HepG2 (cell line): ENCODE results near the gene LRSAM1. TPM values are rescaled to one million over a fixed set of nuclear protein-coding genes. Genes with fewer than 3 reads are reported as not detected.

Source experiments
- CBFB ChIP-seq: sonication (generic); formaldehyde crosslinking; IDR thresholded peaks from 2 replicates; pipeline ENCODE4 v1.4.0; 2020; ENCODE audit warnings: missing genetic modification reagents
- CREB3 ChIP-seq: sonication (generic); formaldehyde crosslinking; IDR thresholded peaks from 2 replicates; pipeline ENCODE4 v1.5.0; 2020; ENCODE audit warnings: missing genetic modification reagents
- ELF1 ChIP-seq: sonication (generic); formaldehyde crosslinking; IDR thresholded peaks from 2 replicates; pipeline ENCODE4 v1.4.0; 2020; ENCODE audit warnings: missing genetic modification reagents
- HMG20B ChIP-seq: conservative IDR thresholded peaks from 2 replicates; pipeline ENCODE4 v1.6.1; 2016; ENCODE audit warnings: missing genetic modification reagents, missing compliant biosample characterization
- HOXA7 ChIP-seq: sonication (generic); formaldehyde crosslinking; IDR thresholded peaks from 2 replicates; pipeline ENCODE4 v1.8.1; 2022; ENCODE audit warnings: mild to moderate bottlenecking, missing genetic modification reagents, moderate library complexity
- IRX3 ChIP-seq: sonication (generic); formaldehyde crosslinking; IDR thresholded peaks from 2 replicates; pipeline ENCODE4 v1.8.1; 2023; ENCODE audit warnings: mild to moderate bottlenecking, low read depth, missing genetic modification reagents, borderline replicate concordance
- MAF1 ChIP-seq: sonication (generic); formaldehyde crosslinking; IDR thresholded peaks from 2 replicates; pipeline ENCODE4 v1.5.0; 2020; ENCODE audit warnings: missing genetic modification reagents, borderline replicate concordance
- MATR3 ChIP-seq: sonication (generic); formaldehyde crosslinking; IDR thresholded peaks from 2 replicates; pipeline ENCODE4 v1.4.0; 2020; ENCODE audit warnings: missing genetic modification reagents
- MEIS1 ChIP-seq: sonication (generic); formaldehyde crosslinking; IDR thresholded peaks from 2 replicates; pipeline ENCODE4 v1.9.0; 2021; ENCODE audit warnings: mild to moderate bottlenecking, missing genetic modification reagents, moderate library complexity, borderline replicate concordance
- MZF1 ChIP-seq: sonication (generic); formaldehyde crosslinking; IDR thresholded peaks from 2 replicates; pipeline ENCODE4 v1.8.1; 2023; ENCODE audit warnings: mild to moderate bottlenecking, missing genetic modification reagents, borderline replicate concordance
- NR2F2 ChIP-seq: IDR thresholded peaks from 2 replicates; pipeline ENCODE4 v1.6.1; 2012; ENCODE audit warnings: low read depth, inconsistent platforms, borderline replicate concordance
- SOX13 ChIP-seq, 3 experiments: fragments of 450-650 bp in 1 of 3; sonication (generic) in 1 of 3; formaldehyde crosslinking in 1 of 3; IDR thresholded peaks in 2 of 3; conservative IDR thresholded peaks in 1 of 3; 2 replicates each; pipeline versions ENCODE4 v1.5.0 to v1.6.1; 2016 to 2020; ENCODE audit warnings: antibody characterized with exemption in 1 of 3, mild to moderate bottlenecking in 1 of 3, missing compliant biosample characterization in 1 of 3, missing genetic modification reagents in 1 of 3, moderate library complexity in 1 of 3
- SOX6 ChIP-seq, 2 experiments: fragments of 450-650 bp in 1 of 2; sonication (generic) in 1 of 2; formaldehyde crosslinking in 1 of 2; IDR thresholded peaks; 2 replicates each; pipeline versions ENCODE4 v1.4.0 to v1.6.1; 2017 to 2020; ENCODE audit warnings: antibody characterized with exemption in 1 of 2, mild to moderate bottlenecking in 1 of 2, missing genetic modification reagents in 1 of 2
- SP2 ChIP-seq: sonication (generic); formaldehyde crosslinking; IDR thresholded peaks from 2 replicates; pipeline ENCODE4 v1.5.1; 2020; ENCODE audit warnings: mild to moderate bottlenecking, missing genetic modification reagents
- TBP ChIP-seq: sonication (generic); formaldehyde crosslinking; IDR thresholded peaks from 2 replicates; pipeline ENCODE4 v1.5.0; 2020; ENCODE audit warnings: missing genetic modification reagents
- ZBTB3 ChIP-seq: sonication (generic); formaldehyde crosslinking; IDR thresholded peaks from 2 replicates; pipeline ENCODE4 v1.4.0; 2020; ENCODE audit warnings: low read depth, mild to moderate bottlenecking, moderate library complexity, missing genetic modification reagents, borderline replicate concordance
- ZNF124 ChIP-seq: sonication (generic); formaldehyde crosslinking; IDR thresholded peaks from 2 replicates; pipeline ENCODE4 v1.4.0; 2020; ENCODE audit warnings: missing genetic modification reagents
- ZNF264 ChIP-seq: sonication (generic); formaldehyde crosslinking; IDR thresholded peaks from 2 replicates; pipeline ENCODE4 v1.4.0; 2020; ENCODE audit warnings: missing genetic modification reagents
- ZNF512 ChIP-seq: sonication (generic); formaldehyde crosslinking; IDR thresholded peaks from 2 replicates; pipeline ENCODE4 v1.4.0; 2020; ENCODE audit warnings: mild to moderate bottlenecking, missing genetic modification reagents
- ZNF788 ChIP-seq: sonication (generic); formaldehyde crosslinking; IDR thresholded peaks from 2 replicates; pipeline ENCODE4 v1.5.0; 2020; ENCODE audit warnings: mild to moderate bottlenecking, missing genetic modification reagents, borderline replicate concordance
- ZNF792 ChIP-seq: IDR thresholded peaks from 2 replicates; pipeline ENCODE4 v1.6.1; 2016
- ZNF879 ChIP-seq: sonication (generic); formaldehyde crosslinking; IDR thresholded peaks from 2 replicates; pipeline ENCODE4 v1.8.1; 2023; ENCODE audit warnings: missing genetic modification reagents
- polyA plus RNA-seq, 8 experiments: library from polyadenylated mRNA; depleted of rRNA in 3 of 8; stranded (reverse) in 7 of 8; unstranded in 1 of 8; fragments of >200 nt; fragmentation: Illumina TruSeq in 4 of 8; extraction: Trizol in 4 of 8; gene quantifications; 2 replicates each; pipeline versions ENCODE4 v1.2.1 to v1.2.3, GENCODE V29; 2011 to 2016; ENCODE audit warnings: low read depth in 4 of 8, missing spikeins in 1 of 8, mixed read lengths in 1 of 8; ENCODE audit not compliant: insufficient read depth in 1 of 8
- total RNA-seq, 5 experiments: library from RNA; depleted of rRNA; stranded (reverse); fragments of >200 nt; fragmentation: Illumina TruSeq; extraction: Trizol; gene quantifications; 2 replicates each; pipeline ENCODE4 v1.2.3, GENCODE V29; 2016; ENCODE audit warnings: low read depth in 1 of 5
- TF ChIP-seq, protein P1 (sequence below): sonication (generic); formaldehyde crosslinking; IDR thresholded peaks from 2 replicates; pipeline ENCODE4 v1.9.0; 2021; ENCODE audit warnings: missing genetic modification reagents, borderline replicate concordance
- TF ChIP-seq, protein P2 (sequence below): sonication (generic); formaldehyde crosslinking; conservative IDR thresholded peaks from 2 replicates; pipeline ENCODE4 v1.4.0; 2020; ENCODE audit warnings: missing genetic modification reagents

LRSAM1 gene
- total and polyA plus RNA-seq, 2 of the 13 experiments (the other 11 are each of a cell fraction or from before 2014, with no cell fraction given), result 8.7 to 10.2 TPM

DNA sequence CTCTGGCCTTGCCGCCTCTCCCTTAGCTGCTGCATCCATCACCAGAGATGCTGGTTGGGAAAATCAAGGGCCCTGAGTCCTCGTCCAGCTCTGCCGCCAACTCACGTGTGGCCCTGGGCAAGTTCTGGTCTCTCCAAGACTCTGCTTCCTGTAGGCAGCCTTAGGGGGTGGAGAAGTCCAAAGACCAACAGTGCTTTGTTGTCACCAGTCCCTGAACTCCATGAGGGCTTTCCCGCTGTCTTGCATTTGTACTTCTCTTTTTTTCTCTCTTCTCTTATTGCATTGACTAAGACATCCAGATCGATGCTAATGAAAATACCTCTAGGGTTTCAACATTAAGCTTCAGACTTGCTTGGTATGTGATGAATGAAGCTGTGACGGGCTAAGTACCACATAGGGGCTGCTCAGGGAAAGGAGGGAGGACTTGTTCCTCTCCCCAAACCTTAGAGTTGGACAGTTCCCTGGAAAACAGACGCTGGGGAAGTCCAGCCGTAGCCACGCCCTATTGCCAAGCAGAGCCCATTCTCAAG, 97.1 kb downstream of the LRSAM1 start (continued):
- TF ChIP-seq, protein P1, sequence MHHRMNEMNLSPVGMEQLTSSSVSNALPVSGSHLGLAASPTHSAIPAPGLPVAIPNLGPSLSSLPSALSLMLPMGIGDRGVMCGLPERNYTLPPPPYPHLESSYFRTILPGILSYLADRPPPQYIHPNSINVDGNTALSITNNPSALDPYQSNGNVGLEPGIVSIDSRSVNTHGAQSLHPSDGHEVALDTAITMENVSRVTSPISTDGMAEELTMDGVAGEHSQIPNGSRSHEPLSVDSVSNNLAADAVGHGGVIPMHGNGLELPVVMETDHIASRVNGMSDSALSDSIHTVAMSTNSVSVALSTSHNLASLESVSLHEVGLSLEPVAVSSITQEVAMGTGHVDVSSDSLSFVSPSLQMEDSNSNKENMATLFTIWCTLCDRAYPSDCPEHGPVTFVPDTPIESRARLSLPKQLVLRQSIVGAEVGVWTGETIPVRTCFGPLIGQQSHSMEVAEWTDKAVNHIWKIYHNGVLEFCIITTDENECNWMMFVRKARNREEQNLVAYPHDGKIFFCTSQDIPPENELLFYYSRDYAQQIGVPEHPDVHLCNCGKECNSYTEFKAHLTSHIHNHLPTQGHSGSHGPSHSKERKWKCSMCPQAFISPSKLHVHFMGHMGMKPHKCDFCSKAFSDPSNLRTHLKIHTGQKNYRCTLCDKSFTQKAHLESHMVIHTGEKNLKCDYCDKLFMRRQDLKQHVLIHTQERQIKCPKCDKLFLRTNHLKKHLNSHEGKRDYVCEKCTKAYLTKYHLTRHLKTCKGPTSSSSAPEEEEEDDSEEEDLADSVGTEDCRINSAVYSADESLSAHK, result no peak
- TF ChIP-seq HOXA7 (CRISPR knock-in tag), result no peak
- no peak for TF ChIP-seq ZNF264 (CRISPR knock-in tag)
- peak; percentile 25; the same call in 1 of the 2 replicates for TF ChIP-seq ZNF788 (CRISPR knock-in tag)
- no peak for TF ChIP-seq SOX6 (IDR thresholded peaks at IDR 0.05)
- TF ChIP-seq SOX6 (CRISPR knock-in tag; IDR thresholded peaks at IDR 0.05), result peak; percentile 83
- TF ChIP-seq SP2, result no peak
- no peak for TF ChIP-seq CREB3
- TF ChIP-seq CBFB, result no peak
- TF ChIP-seq, protein P2, sequence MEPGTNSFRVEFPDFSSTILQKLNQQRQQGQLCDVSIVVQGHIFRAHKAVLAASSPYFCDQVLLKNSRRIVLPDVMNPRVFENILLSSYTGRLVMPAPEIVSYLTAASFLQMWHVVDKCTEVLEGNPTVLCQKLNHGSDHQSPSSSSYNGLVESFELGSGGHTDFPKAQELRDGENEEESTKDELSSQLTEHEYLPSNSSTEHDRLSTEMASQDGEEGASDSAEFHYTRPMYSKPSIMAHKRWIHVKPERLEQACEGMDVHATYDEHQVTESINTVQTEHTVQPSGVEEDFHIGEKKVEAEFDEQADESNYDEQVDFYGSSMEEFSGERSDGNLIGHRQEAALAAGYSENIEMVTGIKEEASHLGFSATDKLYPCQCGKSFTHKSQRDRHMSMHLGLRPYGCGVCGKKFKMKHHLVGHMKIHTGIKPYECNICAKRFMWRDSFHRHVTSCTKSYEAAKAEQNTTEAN (CRISPR knock-in tag), result no peak
- TF ChIP-seq MAF1 (CRISPR knock-in tag), result no peak
- TF ChIP-seq NR2F2, result 0 out of 2 replicates have a peak, but pooled peaks have one; percentile 28
- TF ChIP-seq ZNF879 (CRISPR knock-in tag), result no peak
- 0 out of 2 replicates have a peak, but pooled peaks have one; percentile 46 for TF ChIP-seq ZNF792 (CRISPR knock-in tag)
- no peak for TF ChIP-seq ZNF512
- TF ChIP-seq IRX3, result no peak
- TF ChIP-seq MZF1, result no peak
- TF ChIP-seq ZNF124, result no peak
- no peak for TF ChIP-seq MEIS1 (CRISPR knock-in tag)
- TF ChIP-seq ZBTB3, result no peak
- no peak for TF ChIP-seq MATR3 (CRISPR knock-in tag)
- TF ChIP-seq HMG20B (CRISPR knock-in tag), result no peak
- no peak for TF ChIP-seq ELF1 (CRISPR knock-in tag)
- TF ChIP-seq TBP (CRISPR knock-in tag), result no peak
- no peak for TF ChIP-seq SOX13 (IDR thresholded peaks at IDR 0.05)
- TF ChIP-seq SOX13 (CRISPR knock-in tag; conservative IDR thresholded peaks at IDR 0.05 in 1 of 2, IDR thresholded peaks at IDR 0.05 in 1 of 2), result peak in 1 of 2 experiments; percentile 82; a peak in 2 of 4 replicates
